Liver (tissue), 9 donors: ENCODE measurements around the gene LRRC71. TPM values are rescaled to one million over a fixed set of nuclear protein-coding genes. Genes with fewer than 3 reads are reported as not detected.

Experiments used
- DNase-seq: peaks from one replicate; pipeline ENCODE4 v3.0.0-alpha.2; 2017; ENCODE audit warnings: low spot score
- H3K27ac ChIP-seq, 2 donors: one replicate each; pipeline ENCODE4 v1.7.0; 2013; ENCODE audit warnings: inconsistent platforms in 2 of 2, low read length in 2 of 2, control low read depth in 1 of 2, low read depth in 1 of 2, mild to moderate bottlenecking in 1 of 2
- H3K27me3 ChIP-seq, 4 donors: one replicate each; pipeline versions ENCODE4 v1.6.1 to v1.7.0; 2013; ENCODE audit warnings: low read length in 3 of 4, inconsistent platforms in 1 of 4, mild to moderate bottlenecking in 1 of 4, moderate library complexity in 1 of 4; ENCODE audit not compliant: control insufficient read depth in 4 of 4, insufficient read depth in 4 of 4
- H3K36me3 ChIP-seq, 4 donors: one replicate each; pipeline versions ENCODE4 v1.6.1 to v1.7.0; 2013; ENCODE audit warnings: low read length in 3 of 4, mild to moderate bottlenecking in 3 of 4, low read depth in 1 of 4, moderate library complexity in 1 of 4; ENCODE audit not compliant: control insufficient read depth in 4 of 4, insufficient read depth in 3 of 4
- H3K4me1 ChIP-seq, 4 donors: one replicate each; pipeline versions ENCODE4 v1.6.1 to v1.7.0; 2013; ENCODE audit warnings: low read length in 3 of 4, mild to moderate bottlenecking in 3 of 4, moderate library complexity in 1 of 4; ENCODE audit not compliant: control insufficient read depth in 4 of 4, insufficient read depth in 4 of 4
- H3K4me3 ChIP-seq, 3 donors: one replicate each; pipeline versions ENCODE4 v1.6.1 to v1.7.0; 2013; ENCODE audit warnings: low read length in 3 of 3, control low read depth in 1 of 3, low read depth in 1 of 3, mild to moderate bottlenecking in 1 of 3
- H3K9ac ChIP-seq, 2 donors: one replicate each; pipeline ENCODE4 v1.7.0; 2013; ENCODE audit warnings: low read length in 2 of 2, mild to moderate bottlenecking in 2 of 2, moderate library complexity in 2 of 2, control low read depth in 1 of 2, low read depth in 1 of 2
- H3K9me3 ChIP-seq, 4 donors: one replicate each; pipeline versions ENCODE4 v1.6.1 to v1.7.0; 2013; ENCODE audit warnings: low read length in 3 of 4; ENCODE audit not compliant: control insufficient read depth in 4 of 4
- FOXA2 ChIP-seq: IDR thresholded peaks from 2 replicates; pipeline ENCODE4 v1.6.1; 2016; ENCODE audit warnings: antibody characterized with exemption
- GABPA ChIP-seq, 2 donors: IDR thresholded peaks in 1 of 2; conservative IDR thresholded peaks in 1 of 2; 2 replicates each; pipeline ENCODE4 v1.6.1; 2016; ENCODE audit warnings: antibody characterized with exemption in 2 of 2, mild to moderate bottlenecking in 1 of 2, moderate library complexity in 1 of 2
- HNF4A ChIP-seq, 2 donors: conservative IDR thresholded peaks; 2 replicates each; pipeline ENCODE4 v1.6.1; 2016; ENCODE audit warnings: antibody characterized with exemption in 2 of 2, mild to moderate bottlenecking in 2 of 2
- HNF4G ChIP-seq: IDR thresholded peaks from 2 replicates; pipeline ENCODE4 v1.6.1; 2016; ENCODE audit warnings: antibody characterized with exemption
- JUND ChIP-seq, 2 donors: IDR thresholded peaks; 2 replicates each; pipeline ENCODE4 v1.6.1; 2016; ENCODE audit warnings: antibody characterized with exemption in 2 of 2
- NR2F2 ChIP-seq: IDR thresholded peaks from 2 replicates; pipeline ENCODE4 v1.6.1; 2016; ENCODE audit warnings: antibody characterized with exemption
- RAD21 ChIP-seq, 2 donors: IDR thresholded peaks; 2 replicates each; pipeline ENCODE4 v1.6.1; 2016; ENCODE audit warnings: antibody characterized with exemption in 2 of 2, mild to moderate bottlenecking in 2 of 2
- REST ChIP-seq: IDR thresholded peaks from 2 replicates; pipeline ENCODE4 v1.6.1; 2016; ENCODE audit warnings: antibody characterized with exemption, mild to moderate bottlenecking
- TAF1 ChIP-seq: conservative IDR thresholded peaks from 2 replicates; pipeline ENCODE4 v1.6.1; 2016; ENCODE audit warnings: antibody characterized with exemption, mild to moderate bottlenecking
- YY1 ChIP-seq: IDR thresholded peaks from 2 replicates; pipeline ENCODE4 v1.6.1; 2016; ENCODE audit warnings: antibody characterized with exemption, mild to moderate bottlenecking
- ZBTB33 ChIP-seq: IDR thresholded peaks from 2 replicates; pipeline ENCODE4 v1.6.1; 2016; ENCODE audit warnings: antibody characterized with exemption
- WGBS: extraction: QIAGEN DNeasy Blood & Tissue Kit; methylation state at CpG from one replicate; pipeline ENCODE4 v1.1.7; 2013; 5-methylcytosine and 5-hydroxymethylcytosine counted together
- polyA plus RNA-seq, 2 donors: library from polyadenylated mRNA; stranded (reverse) in 1 of 2; unstranded in 1 of 2; fragments of 200-250 nt in 1 of 2; fragments of >200 nt in 1 of 2; fragmentation: Nextera tagmentation in 1 of 2; extraction: Ambion mirVana in 1 of 2; gene quantifications; one replicate each; pipeline versions ENCODE4 v1.2.1 to v1.2.3, GENCODE V29; 2013 to 2015
- total RNA-seq, 2 donors: library from RNA; depleted of rRNA; stranded (reverse); fragments of >200 nt; gene quantifications; one replicate each; pipeline ENCODE4 v1.2.3, GENCODE V29; 2014
- TF ChIP-seq, protein P1 (sequence below): fragments of 150-350 bp; IDR thresholded peaks from 2 replicates; pipeline ENCODE4 v1.5.1; 2017; ENCODE audit warnings: improper control_type of control experiment, low read depth, low read length; ENCODE audit not compliant: missing input control
- TF ChIP-seq, protein P2 (sequence below): IDR thresholded peaks from 2 replicates; pipeline ENCODE4 v1.6.1; 2016; ENCODE audit warnings: antibody characterized with exemption
- TF ChIP-seq, protein P3 (sequence below): IDR thresholded peaks from 2 replicates; pipeline ENCODE4 v1.6.1; 2016; ENCODE audit warnings: antibody characterized with exemption
- donor health status: healthy.
- donor health status: healthy.
- donor health status: healthy.
- donor health status: healthy.
- donor health status: healthy.

LRRC71 gene
- total and polyA plus RNA-seq, 4 donors, result 0.10 TPM; not detected in 3

DNA sequence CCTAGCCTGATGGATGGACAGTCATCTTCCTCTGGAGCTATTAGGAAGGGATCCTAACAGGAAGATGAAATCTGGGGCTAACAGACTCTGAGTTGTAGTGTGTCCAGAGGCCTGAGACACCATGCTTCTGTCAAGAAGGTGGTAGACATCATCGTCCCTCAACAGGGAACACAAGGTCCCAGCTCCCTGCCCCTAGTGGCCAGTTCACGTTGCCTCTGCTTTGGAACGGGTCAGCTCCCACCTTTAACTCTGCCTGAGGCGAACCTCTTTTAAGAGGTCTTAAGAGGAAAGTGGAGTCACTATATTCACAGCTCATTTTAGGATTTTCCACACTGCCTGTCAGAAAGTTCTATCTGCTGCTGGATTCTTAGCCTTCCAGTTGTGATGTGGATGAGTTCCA is 28.3 kb downstream of the LRRC71 start (continued):
- TF ChIP-seq, protein P1, sequence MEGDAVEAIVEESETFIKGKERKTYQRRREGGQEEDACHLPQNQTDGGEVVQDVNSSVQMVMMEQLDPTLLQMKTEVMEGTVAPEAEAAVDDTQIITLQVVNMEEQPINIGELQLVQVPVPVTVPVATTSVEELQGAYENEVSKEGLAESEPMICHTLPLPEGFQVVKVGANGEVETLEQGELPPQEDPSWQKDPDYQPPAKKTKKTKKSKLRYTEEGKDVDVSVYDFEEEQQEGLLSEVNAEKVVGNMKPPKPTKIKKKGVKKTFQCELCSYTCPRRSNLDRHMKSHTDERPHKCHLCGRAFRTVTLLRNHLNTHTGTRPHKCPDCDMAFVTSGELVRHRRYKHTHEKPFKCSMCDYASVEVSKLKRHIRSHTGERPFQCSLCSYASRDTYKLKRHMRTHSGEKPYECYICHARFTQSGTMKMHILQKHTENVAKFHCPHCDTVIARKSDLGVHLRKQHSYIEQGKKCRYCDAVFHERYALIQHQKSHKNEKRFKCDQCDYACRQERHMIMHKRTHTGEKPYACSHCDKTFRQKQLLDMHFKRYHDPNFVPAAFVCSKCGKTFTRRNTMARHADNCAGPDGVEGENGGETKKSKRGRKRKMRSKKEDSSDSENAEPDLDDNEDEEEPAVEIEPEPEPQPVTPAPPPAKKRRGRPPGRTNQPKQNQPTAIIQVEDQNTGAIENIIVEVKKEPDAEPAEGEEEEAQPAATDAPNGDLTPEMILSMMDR, result no peak
- no peak for TF ChIP-seq HNF4A (conservative IDR thresholded peaks at IDR 0.05)
- no peak for TF ChIP-seq HNF4G
- TF ChIP-seq YY1, result no peak
- TF ChIP-seq TAF1, result no peak
- no peak for TF ChIP-seq FOXA2
- no peak for TF ChIP-seq RAD21 (IDR thresholded peaks at IDR 0.05)
- TF ChIP-seq JUND (IDR thresholded peaks at IDR 0.05), result no peak
- TF ChIP-seq, protein P2, sequence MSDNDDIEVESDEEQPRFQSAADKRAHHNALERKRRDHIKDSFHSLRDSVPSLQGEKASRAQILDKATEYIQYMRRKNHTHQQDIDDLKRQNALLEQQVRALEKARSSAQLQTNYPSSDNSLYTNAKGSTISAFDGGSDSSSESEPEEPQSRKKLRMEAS, result no peak

GRCh38 chr1:156949127-156949526 is 28.7 kb downstream of the LRRC71 start:
- TF ChIP-seq HNF4A (conservative IDR thresholded peaks at IDR 0.05) (no peak), ZBTB33 (no peak), JUND (IDR thresholded peaks at IDR 0.05) (no peak), REST (no peak), GABPA (IDR thresholded peaks at IDR 0.05 in 1 of 2, conservative IDR thresholded peaks at IDR 0.05 in 1 of 2) (no peak), NR2F2 (no peak)
- TF ChIP-seq, protein P3, sequence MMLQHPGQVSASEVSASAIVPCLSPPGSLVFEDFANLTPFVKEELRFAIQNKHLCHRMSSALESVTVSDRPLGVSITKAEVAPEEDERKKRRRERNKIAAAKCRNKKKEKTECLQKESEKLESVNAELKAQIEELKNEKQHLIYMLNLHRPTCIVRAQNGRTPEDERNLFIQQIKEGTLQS, result no peak
- Histone ChIP-seq H3K9me3 (no peaks in the 10 kb centered on the region), H3K9ac (no peak overlapping the region), H3K27ac (no peak overlapping the region), H3K4me1 (no peaks in the 10 kb centered on the region), H3K36me3 (peaks cover 8 to 82% (median 51%) of the 10 kb centered on the region in 4 donors), H3K27me3 (no peaks in the 10 kb centered on the region), H3K4me3 (no peak overlapping the region)
- no peak for DNase-seq
- WGBS, result 90% methylated on average over 5 of the region's 5 CpGs
